WTC11 (cell line): ENCODE data around the gene PRDM5. TPM values are rescaled to one million over a fixed set of nuclear protein-coding genes. Genes with fewer than 3 reads are reported as not detected.
A peak's percentile ranks its signal among the peaks of the same experiment; 100 is the strongest.

Experiments used
- ATAC-seq: fragments of 200-7000 bp; cut with Tn5 transposase; 2 replicates; pipeline ENCODE4 v1.10.0; 2021; ENCODE audit warnings: mild to moderate bottlenecking, moderate library complexity
- CTCF ChIA-PET: fragments of 300-600 bp; sonication (Branson Sonifier 250); formaldehyde crosslinking; loops from one replicate; lab custom pipeline; 2021; ENCODE audit warnings: antibody characterized with exemption; lab: Charles Lee
- POLR2A ChIA-PET: fragments of 350-600 bp; sonication (Branson Sonifier 250); formaldehyde crosslinking; loops from one replicate; lab custom pipeline; 2021; ENCODE audit warnings: antibody characterized with exemption; lab: Charles Lee
- DNase-seq: peaks from one replicate; pipeline ENCODE4 v3.0.0; 2021; ENCODE audit warnings: low spot score
- H3K27ac Mint-ChIP-seq: 2 replicates; pipeline ENCODE4 v1.8.0; 2021; ENCODE audit warnings: mixed read lengths
- H3K27me3 Mint-ChIP-seq: 2 replicates; pipeline ENCODE4 v1.8.0; 2021; ENCODE audit warnings: low read depth, mild to moderate bottlenecking, moderate library complexity, mixed read lengths
- H3K36me3 Mint-ChIP-seq: 2 replicates; pipeline ENCODE4 v1.8.0; 2021; ENCODE audit warnings: mixed read lengths
- H3K4me1 Mint-ChIP-seq: 2 replicates; pipeline ENCODE4 v1.8.0; 2022; ENCODE audit warnings: mixed read lengths
- H3K4me3 Mint-ChIP-seq: 2 replicates; pipeline ENCODE4 v1.8.0; 2021; ENCODE audit warnings: mild to moderate bottlenecking, moderate library complexity, mixed read lengths
- H3K9me3 Mint-ChIP-seq: 2 replicates; pipeline ENCODE4 v1.8.0; 2021; ENCODE audit warnings: mixed read lengths
- FOXP1 ChIP-seq: sonication (generic); formaldehyde crosslinking; IDR thresholded peaks from 2 replicates; pipeline ENCODE4 v1.8.0; 2022; ENCODE audit warnings: missing genetic modification reagents, mild to moderate bottlenecking, moderate library complexity, borderline replicate concordance
- HMGA2 ChIP-seq: fragments of 250-450 bp; sonication (Bioruptor Pico); IDR thresholded peaks from 2 replicates; pipeline ENCODE4 v1.4.0; 2021; ENCODE audit warnings: mild to moderate bottlenecking, moderate library complexity
- KAT7 ChIP-seq: sonication (generic); formaldehyde crosslinking; IDR thresholded peaks from 2 replicates; pipeline ENCODE4 v1.8.1; 2023; ENCODE audit warnings: missing genetic modification reagents, mild to moderate bottlenecking, borderline replicate concordance
- MXD4 ChIP-seq: fragments of 250-450 bp; sonication (Bioruptor Pico); IDR thresholded peaks from 2 replicates; pipeline ENCODE4 v1.8.0; 2021; ENCODE audit warnings: mild to moderate bottlenecking, moderate library complexity, borderline replicate concordance
- NR1H2 ChIP-seq: sonication (generic); formaldehyde crosslinking; IDR thresholded peaks from 2 replicates; pipeline ENCODE4 v1.9.0; 2021; ENCODE audit warnings: mild to moderate bottlenecking, moderate library complexity, missing genetic modification reagents
- ZNF263 ChIP-seq: sonication (generic); formaldehyde crosslinking; IDR thresholded peaks from 2 replicates; pipeline ENCODE4 v1.8.1; 2022; ENCODE audit warnings: low read depth, mild to moderate bottlenecking, moderate library complexity, missing genetic modification reagents
- total RNA-seq: library from RNA; stranded (reverse); gene quantifications from 3 replicates; pipeline ENCODE4 v1.2.3, GENCODE V29; 2021
- TF ChIP-seq, protein P1 (sequence below): sonication (generic); formaldehyde crosslinking; IDR thresholded peaks from 2 replicates; pipeline ENCODE4 v1.8.0; 2023; ENCODE audit warnings: mild to moderate bottlenecking, missing genetic modification reagents
- TF ChIP-seq, protein P2 (sequence below): fragments of 250-450 bp; sonication (Bioruptor Pico); IDR thresholded peaks from 2 replicates; pipeline ENCODE4 v1.9.0; 2021; ENCODE audit warnings: moderate library complexity, mild to moderate bottlenecking, inconsistent platforms, borderline replicate concordance
- TF ChIP-seq, protein P3 (sequence below): sonication (generic); formaldehyde crosslinking; IDR thresholded peaks from 2 replicates; pipeline ENCODE4 v1.8.1; 2022; ENCODE audit warnings: low read depth, missing genetic modification reagents, borderline replicate concordance
- TF ChIP-seq, protein P4 (sequence below): sonication (generic); formaldehyde crosslinking; IDR thresholded peaks from 2 replicates; pipeline ENCODE4 v1.8.1; 2022; ENCODE audit warnings: missing genetic modification reagents, borderline replicate concordance
- TF ChIP-seq, protein P5 (sequence below): sonication (generic); formaldehyde crosslinking; IDR thresholded peaks from 2 replicates; pipeline ENCODE4 v1.8.0; 2023; ENCODE audit warnings: missing genetic modification reagents, mild to moderate bottlenecking, borderline replicate concordance
- TF ChIP-seq, protein P6 (sequence below): fragments of 250-450 bp; sonication (Bioruptor Pico); IDR thresholded peaks from 2 replicates; pipeline ENCODE4 v1.9.0; 2021; ENCODE audit warnings: mild to moderate bottlenecking

PRDM5 gene
- total RNA-seq, 1 experiment from 2014 or later = 47.0 TPM

DNA sequence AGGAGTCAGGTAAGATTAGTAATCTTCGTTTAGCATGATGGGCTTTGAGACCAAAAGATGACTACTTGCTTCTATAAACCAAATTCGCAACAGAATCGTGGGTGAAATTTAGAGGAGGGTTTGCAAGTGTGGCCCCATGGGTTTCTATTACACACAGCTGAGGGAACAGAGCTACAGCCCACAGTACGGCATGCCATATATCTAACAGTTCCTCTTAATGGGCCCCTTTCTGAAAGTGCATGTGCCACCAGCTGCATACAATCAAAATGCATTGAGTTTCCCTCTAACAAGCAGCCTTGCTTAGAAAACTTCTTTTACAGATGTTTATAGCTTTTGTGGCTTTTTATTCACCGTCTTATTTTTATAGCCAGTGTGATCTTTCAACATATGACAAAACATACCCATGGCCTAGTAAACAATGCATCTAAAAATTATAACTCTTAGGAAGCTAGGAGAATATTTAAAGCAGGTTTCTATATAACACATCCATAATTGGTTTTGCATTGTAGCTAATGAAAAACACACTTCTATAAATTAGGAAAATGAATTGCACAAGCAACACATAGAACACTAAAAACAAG is 202.1 kb downstream of the PRDM5 start (continued):
- TF ChIP-seq, protein P1, sequence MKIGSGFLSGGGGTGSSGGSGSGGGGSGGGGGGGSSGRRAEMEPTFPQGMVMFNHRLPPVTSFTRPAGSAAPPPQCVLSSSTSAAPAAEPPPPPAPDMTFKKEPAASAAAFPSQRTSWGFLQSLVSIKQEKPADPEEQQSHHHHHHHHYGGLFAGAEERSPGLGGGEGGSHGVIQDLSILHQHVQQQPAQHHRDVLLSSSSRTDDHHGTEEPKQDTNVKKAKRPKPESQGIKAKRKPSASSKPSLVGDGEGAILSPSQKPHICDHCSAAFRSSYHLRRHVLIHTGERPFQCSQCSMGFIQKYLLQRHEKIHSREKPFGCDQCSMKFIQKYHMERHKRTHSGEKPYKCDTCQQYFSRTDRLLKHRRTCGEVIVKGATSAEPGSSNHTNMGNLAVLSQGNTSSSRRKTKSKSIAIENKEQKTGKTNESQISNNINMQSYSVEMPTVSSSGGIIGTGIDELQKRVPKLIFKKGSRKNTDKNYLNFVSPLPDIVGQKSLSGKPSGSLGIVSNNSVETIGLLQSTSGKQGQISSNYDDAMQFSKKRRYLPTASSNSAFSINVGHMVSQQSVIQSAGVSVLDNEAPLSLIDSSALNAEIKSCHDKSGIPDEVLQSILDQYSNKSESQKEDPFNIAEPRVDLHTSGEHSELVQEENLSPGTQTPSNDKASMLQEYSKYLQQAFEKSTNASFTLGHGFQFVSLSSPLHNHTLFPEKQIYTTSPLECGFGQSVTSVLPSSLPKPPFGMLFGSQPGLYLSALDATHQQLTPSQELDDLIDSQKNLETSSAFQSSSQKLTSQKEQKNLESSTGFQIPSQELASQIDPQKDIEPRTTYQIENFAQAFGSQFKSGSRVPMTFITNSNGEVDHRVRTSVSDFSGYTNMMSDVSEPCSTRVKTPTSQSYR (CRISPR knock-in tag) = no peak
- TF ChIP-seq, protein P2, sequence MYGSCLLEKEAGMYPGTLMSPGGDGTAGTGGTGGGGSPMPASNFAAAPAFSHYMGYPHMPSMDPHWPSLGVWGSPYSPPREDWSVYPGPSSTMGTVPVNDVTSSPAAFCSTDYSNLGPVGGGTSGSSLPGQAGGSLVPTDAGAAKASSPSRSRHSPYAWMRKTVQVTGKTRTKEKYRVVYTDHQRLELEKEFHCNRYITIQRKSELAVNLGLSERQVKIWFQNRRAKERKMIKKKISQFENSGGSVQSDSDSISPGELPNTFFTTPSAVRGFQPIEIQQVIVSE (CRISPR knock-in tag) = no peak
- TF ChIP-seq, protein P3, sequence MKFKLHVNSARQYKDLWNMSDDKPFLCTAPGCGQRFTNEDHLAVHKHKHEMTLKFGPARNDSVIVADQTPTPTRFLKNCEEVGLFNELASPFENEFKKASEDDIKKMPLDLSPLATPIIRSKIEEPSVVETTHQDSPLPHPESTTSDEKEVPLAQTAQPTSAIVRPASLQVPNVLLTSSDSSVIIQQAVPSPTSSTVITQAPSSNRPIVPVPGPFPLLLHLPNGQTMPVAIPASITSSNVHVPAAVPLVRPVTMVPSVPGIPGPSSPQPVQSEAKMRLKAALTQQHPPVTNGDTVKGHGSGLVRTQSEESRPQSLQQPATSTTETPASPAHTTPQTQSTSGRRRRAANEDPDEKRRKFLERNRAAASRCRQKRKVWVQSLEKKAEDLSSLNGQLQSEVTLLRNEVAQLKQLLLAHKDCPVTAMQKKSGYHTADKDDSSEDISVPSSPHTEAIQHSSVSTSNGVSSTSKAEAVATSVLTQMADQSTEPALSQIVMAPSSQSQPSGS (CRISPR knock-in tag) = no peak
- no peak for TF ChIP-seq MXD4 (CRISPR knock-in tag)
- TF ChIP-seq, all 79 proteins: peak for 0

DNA sequence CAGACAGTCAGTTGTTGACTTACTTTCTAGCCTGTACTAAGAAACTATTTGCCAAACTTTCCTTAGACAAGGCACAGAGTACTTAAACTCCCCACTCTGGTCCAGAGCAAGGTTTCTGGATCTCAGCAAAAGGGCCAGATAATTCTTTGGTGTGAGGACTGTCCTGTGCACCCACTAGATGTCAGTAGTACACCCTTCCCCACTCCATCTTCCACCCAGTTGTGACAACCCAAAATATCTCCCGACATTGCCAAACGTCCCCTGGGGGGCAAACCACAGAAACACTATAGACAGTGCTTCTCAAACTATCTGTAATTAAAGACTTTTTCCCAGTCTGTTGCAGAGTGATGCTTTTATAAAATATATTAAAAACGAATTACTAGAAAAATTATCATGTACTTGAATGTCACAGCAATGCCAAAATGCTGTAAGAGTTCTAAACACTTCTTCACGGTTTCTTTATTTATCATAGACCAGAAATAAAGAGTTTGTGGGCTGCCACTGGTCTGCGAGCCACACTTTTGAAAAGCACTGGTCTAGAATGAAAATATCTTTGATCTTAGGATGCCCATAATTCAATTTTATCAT is 203.5 kb downstream of the PRDM5 start:
- no peaks in the 10 kb centered on the region for H3K9me3 Mint-ChIP-seq
- TF ChIP-seq KAT7 (CRISPR knock-in tag) (no peak), MXD4 (CRISPR knock-in tag) (no peak), NR1H2 (CRISPR knock-in tag) (no peak), ZNF263 (CRISPR knock-in tag) (no peak)
- TF ChIP-seq, protein P4, sequence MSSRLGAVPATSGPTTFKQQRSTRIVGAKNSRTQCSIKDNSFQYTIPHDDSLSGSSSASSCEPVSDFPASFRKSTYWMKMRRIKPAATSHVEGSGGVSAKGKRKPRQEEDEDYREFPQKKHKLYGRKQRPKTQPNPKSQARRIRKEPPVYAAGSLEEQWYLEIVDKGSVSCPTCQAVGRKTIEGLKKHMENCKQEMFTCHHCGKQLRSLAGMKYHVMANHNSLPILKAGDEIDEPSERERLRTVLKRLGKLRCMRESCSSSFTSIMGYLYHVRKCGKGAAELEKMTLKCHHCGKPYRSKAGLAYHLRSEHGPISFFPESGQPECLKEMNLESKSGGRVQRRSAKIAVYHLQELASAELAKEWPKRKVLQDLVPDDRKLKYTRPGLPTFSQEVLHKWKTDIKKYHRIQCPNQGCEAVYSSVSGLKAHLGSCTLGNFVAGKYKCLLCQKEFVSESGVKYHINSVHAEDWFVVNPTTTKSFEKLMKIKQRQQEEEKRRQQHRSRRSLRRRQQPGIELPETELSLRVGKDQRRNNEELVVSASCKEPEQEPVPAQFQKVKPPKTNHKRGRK (CRISPR knock-in tag) = no peak
- TF ChIP-seq, all 79 proteins: peak for 0
- Mint-ChIP-seq H3K4me1 (peaks cover 28% of the 10 kb centered on the region), H3K4me3 (no peak overlapping the region), H3K27me3 (no peaks in the 10 kb centered on the region), H3K36me3 (no peaks in the 10 kb centered on the region), H3K27ac (no peak overlapping the region)
- ATAC-seq (peak; percentile 88), DNase-seq (peak; percentile 28)
- ChIA-PET CTCF (no interaction called here), POLR2A (no interaction called here)

DNA sequence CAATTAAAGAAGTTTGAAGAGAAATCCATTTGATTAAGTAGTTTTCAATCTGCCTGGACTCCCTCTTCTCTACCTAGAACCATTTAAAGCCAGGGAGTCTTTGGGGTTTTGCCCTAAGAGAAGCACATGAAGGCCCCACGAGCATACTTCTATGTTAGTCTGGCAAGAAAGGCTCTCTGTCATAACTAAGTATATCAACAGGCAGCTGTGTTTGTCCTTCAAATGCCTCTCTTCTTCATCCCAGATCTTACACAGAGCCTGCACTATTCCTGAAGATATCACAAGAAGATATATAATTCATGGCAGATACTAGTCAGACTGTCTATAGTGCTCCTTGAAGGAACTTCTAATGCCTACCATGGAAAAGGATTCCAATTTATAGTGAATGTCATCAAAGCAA is 206.2 kb downstream of the PRDM5 start:
- no peaks in the 10 kb centered on the region for H3K27me3 Mint-ChIP-seq
- no peak overlapping the region for H3K27ac Mint-ChIP-seq
- ATAC-seq (no peak), DNase-seq (no peak)
- peaks cover 9% of the 10 kb centered on the region for H3K4me1 Mint-ChIP-seq
- no peak overlapping the region for H3K4me3 Mint-ChIP-seq
- CTCF ChIA-PET = no interaction called here
- no peaks in the 10 kb centered on the region; the same call in 1 of the 2 replicates for H3K36me3 Mint-ChIP-seq
- H3K9me3 Mint-ChIP-seq = no peaks in the 10 kb centered on the region
- POLR2A ChIA-PET = no interaction called here
- TF ChIP-seq HMGA2 (CRISPR knock-in tag) (no peak), FOXP1 (CRISPR knock-in tag) (no peak)
- TF ChIP-seq, protein P5, sequence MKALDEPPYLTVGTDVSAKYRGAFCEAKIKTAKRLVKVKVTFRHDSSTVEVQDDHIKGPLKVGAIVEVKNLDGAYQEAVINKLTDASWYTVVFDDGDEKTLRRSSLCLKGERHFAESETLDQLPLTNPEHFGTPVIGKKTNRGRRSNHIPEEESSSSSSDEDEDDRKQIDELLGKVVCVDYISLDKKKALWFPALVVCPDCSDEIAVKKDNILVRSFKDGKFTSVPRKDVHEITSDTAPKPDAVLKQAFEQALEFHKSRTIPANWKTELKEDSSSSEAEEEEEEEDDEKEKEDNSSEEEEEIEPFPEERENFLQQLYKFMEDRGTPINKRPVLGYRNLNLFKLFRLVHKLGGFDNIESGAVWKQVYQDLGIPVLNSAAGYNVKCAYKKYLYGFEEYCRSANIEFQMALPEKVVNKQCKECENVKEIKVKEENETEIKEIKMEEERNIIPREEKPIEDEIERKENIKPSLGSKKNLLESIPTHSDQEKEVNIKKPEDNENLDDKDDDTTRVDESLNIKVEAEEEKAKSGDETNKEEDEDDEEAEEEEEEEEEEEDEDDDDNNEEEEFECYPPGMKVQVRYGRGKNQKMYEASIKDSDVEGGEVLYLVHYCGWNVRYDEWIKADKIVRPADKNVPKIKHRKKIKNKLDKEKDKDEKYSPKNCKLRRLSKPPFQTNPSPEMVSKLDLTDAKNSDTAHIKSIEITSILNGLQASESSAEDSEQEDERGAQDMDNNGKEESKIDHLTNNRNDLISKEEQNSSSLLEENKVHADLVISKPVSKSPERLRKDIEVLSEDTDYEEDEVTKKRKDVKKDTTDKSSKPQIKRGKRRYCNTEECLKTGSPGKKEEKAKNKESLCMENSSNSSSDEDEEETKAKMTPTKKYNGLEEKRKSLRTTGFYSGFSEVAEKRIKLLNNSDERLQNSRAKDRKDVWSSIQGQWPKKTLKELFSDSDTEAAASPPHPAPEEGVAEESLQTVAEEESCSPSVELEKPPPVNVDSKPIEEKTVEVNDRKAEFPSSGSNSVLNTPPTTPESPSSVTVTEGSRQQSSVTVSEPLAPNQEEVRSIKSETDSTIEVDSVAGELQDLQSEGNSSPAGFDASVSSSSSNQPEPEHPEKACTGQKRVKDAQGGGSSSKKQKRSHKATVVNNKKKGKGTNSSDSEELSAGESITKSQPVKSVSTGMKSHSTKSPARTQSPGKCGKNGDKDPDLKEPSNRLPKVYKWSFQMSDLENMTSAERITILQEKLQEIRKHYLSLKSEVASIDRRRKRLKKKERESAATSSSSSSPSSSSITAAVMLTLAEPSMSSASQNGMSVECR (CRISPR knock-in tag) = no peak
- TF ChIP-seq, protein P6, sequence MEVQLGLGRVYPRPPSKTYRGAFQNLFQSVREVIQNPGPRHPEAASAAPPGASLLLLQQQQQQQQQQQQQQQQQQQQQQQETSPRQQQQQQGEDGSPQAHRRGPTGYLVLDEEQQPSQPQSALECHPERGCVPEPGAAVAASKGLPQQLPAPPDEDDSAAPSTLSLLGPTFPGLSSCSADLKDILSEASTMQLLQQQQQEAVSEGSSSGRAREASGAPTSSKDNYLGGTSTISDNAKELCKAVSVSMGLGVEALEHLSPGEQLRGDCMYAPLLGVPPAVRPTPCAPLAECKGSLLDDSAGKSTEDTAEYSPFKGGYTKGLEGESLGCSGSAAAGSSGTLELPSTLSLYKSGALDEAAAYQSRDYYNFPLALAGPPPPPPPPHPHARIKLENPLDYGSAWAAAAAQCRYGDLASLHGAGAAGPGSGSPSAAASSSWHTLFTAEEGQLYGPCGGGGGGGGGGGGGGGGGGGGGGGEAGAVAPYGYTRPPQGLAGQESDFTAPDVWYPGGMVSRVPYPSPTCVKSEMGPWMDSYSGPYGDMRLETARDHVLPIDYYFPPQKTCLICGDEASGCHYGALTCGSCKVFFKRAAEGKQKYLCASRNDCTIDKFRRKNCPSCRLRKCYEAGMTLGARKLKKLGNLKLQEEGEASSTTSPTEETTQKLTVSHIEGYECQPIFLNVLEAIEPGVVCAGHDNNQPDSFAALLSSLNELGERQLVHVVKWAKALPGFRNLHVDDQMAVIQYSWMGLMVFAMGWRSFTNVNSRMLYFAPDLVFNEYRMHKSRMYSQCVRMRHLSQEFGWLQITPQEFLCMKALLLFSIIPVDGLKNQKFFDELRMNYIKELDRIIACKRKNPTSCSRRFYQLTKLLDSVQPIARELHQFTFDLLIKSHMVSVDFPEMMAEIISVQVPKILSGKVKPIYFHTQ = no peak
- TF ChIP-seq, protein P1 (CRISPR knock-in tag) = no peak
